ENCODE results near the gene SETBP1.

The SETBP1 gene

GRCh38 chr18:44679914-44680272 is 795 bp upstream of the SETBP1 start:
- peak; percentile 2 for DNase-seq

- no peak for DNase-seq
Measured at GRCh38 chr18:44681076-44681970, 635 bp downstream of the SETBP1 start.

GRCh38 chr18:44682201-44682870 is 1.6 kb downstream of the SETBP1 start:
- no peak for DNase-seq

- DNase-seq = no peak
Measured at GRCh38 chr18:44682871-44683221, 2.2 kb downstream of the SETBP1 start.

- no peak for DNase-seq
Measured at GRCh38 chr18:44683556-44683955, 2.9 kb downstream of the SETBP1 start.

GRCh38 chr18:44685296-44685695 is 4.6 kb downstream of the SETBP1 start:
- no peak for DNase-seq

GRCh38 chr18:44686156-44686555 is 5.5 kb downstream of the SETBP1 start:
- no peak for DNase-seq

- no peak for DNase-seq
Measured at GRCh38 chr18:44687421-44687820, 6.7 kb downstream of the SETBP1 start.

GRCh38 chr18:44689736-44690135 is 9.0 kb downstream of the SETBP1 start:
- DNase-seq = no peak

GRCh38 chr18:44691148-44691925 is 10.6 kb downstream of the SETBP1 start:
- DNase-seq = no peak

- peak; percentile 22 for DNase-seq
Measured at GRCh38 chr18:44693030-44693784, 12.5 kb downstream of the SETBP1 start.

- no peak for DNase-seq
Measured at GRCh38 chr18:44695503-44695902, 14.8 kb downstream of the SETBP1 start.

- no peak for DNase-seq
Measured at GRCh38 chr18:44696892-44697291, 16.2 kb downstream of the SETBP1 start.

- no peak for DNase-seq
Measured at GRCh38 chr18:44697315-44697714, 16.6 kb downstream of the SETBP1 start.

- no peak for DNase-seq
Measured at GRCh38 chr18:44698518-44698917, 17.8 kb downstream of the SETBP1 start.

GRCh38 chr18:44699572-44700261 is 19.0 kb downstream of the SETBP1 start:
- DNase-seq = no peak

GRCh38 chr18:44700652-44701051 is 20.0 kb downstream of the SETBP1 start:
- no peak for DNase-seq

GRCh38 chr18:44701227-44701626 is 20.5 kb downstream of the SETBP1 start:
- peak; percentile 0 for DNase-seq

GRCh38 chr18:44702594-44702993 is 21.9 kb downstream of the SETBP1 start:
- DNase-seq = no peak

- no peak for DNase-seq
Measured at GRCh38 chr18:44704135-44704789, 23.6 kb downstream of the SETBP1 start.

- no peak for DNase-seq
Measured at GRCh38 chr18:44705075-44705675, 24.5 kb downstream of the SETBP1 start.

Measured in T1000 (cell line).